GM12874 (cell line): Measurements from ENCODE around the gene ERICH6B.

Experiments
- CTCF ChIP-seq: IDR thresholded peaks from 2 replicates; pipeline ENCODE4 v1.5.1; 2011; ENCODE audit warnings: low read depth, mild to moderate bottlenecking, control low read depth, low read length, moderate library complexity; ENCODE audit not compliant: insufficient read depth

Gene ERICH6B

GRCh38 chr13:45615501-45616101 lies at the start of gene ERICH6B:
Gene ERICH6B, minus strand, starts transcription at chr13:45615739. Its CDS starts 18,734 bp downstream, at chr13:45597005.
- no peak for TF ChIP-seq CTCF

GRCh38 chr13:45662162-45662561 lies 46.6 kb upstream of the ERICH6B start:
- no peak for TF ChIP-seq CTCF

DNA sequence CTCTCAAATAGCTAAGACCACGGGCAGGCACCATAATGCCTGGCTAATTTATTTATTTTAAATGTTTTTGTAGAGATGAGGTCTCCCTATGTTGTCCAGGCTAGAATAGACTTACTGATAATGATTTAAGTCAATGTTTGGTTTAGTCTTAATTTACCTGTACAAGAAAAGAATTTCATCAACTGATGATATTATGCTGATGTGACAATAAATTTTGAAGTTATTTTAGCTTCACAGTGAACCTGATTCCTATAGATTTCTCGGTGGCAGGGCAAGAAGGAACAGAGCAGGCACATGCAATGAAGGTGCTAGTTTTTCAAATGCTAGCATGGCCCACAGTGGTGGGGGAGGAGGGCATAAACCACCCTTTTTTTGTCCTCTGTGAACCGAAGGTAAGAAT lies 44.0 kb upstream of the ERICH6B start:
- no peak for TF ChIP-seq CTCF

DNA sequence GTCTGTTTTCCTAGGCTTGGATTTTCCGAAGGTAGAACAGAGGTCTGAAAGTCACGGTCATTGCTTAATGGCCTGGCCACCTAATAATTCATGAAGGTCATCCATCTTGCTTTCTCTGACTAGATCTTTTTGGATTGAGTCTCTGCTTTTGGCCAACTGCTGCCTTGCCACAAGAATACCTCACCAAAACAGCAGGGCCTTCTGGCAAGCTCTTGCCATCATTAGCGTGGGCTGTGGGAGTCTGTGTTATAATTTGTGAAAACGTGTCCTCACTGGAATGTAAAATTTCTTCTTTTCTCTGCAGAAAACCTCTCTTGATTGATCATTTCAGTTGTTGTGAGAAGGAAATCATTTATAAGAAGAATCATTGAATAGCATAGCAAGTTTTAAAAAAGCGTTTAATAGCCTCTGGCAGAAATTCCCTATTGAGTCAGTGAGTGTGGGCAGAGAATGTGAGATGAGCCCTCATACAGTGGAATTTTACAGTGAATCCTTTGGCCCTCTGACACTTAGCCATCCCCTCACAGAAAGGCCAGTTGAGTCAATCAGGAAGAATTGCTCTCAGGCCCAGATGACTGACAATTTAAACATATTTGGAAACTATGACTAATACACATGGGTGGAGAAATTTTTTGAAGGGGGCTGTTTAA lies 43.2 kb upstream of the ERICH6B start:
- TF ChIP-seq CTCF: no peak

- TF ChIP-seq CTCF: no peak
Observed at GRCh38 chr13:45654633-45655349, 39.3 kb upstream of the ERICH6B start.

DNA sequence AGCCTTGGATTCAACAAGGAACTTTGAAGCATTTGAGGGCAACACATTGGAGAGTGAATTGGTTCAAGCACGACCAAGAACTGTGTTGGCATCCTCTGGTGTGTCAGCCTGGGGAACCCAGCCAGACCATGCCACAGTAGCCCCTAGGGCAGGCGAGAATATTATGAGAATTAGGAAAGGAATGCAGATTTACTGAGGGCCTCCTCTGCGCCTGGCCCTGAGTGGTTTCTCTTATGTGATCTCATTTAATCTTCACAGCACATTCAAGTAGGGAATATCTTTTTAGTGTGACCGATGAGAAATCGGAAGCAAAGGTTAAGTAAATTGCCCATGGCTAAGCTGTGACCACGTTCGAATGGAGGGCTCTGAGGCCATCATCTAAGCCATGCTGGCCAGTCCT lies 15.3 kb upstream of the ERICH6B start:
- TF ChIP-seq CTCF: no peak

GRCh38 chr13:45629940-45630339 lies 14.4 kb upstream of the ERICH6B start:
- TF ChIP-seq CTCF: no peak
